Non-pigmented ciliary epithelial cell (primary cell): Measurements from ENCODE around the gene SNX6.
"Not testable (repeated sequence)": the region's sequence is repeated elsewhere in the genome, so short reads cannot be mapped to it uniquely, and the experiment has no call there.

Experiments
- DNase-seq: peaks from one replicate; pipeline ENCODE4 v3.0.0-alpha.2; 2010; ENCODE audit warnings: low read depth

SNX6 gene

DNA sequence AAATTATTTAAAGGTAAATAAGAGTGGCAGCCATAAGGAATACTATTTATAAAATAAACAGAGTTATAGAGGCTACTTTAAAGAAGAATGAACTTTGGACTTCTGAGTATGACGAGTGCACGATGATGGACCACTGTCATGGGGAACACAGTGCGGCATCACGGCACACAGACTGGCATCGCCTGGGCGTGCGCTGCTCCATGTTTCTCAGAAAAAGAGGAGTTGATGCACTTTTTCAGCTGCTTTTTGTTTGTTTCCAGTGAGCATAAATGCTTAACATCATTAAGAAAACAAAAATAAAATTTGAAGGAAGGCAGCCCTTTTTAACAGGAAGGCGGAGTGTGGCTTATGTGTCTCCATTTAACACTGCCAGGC is 67.2 kb downstream of the SNX6 start:
- no peak for DNase-seq

DNA sequence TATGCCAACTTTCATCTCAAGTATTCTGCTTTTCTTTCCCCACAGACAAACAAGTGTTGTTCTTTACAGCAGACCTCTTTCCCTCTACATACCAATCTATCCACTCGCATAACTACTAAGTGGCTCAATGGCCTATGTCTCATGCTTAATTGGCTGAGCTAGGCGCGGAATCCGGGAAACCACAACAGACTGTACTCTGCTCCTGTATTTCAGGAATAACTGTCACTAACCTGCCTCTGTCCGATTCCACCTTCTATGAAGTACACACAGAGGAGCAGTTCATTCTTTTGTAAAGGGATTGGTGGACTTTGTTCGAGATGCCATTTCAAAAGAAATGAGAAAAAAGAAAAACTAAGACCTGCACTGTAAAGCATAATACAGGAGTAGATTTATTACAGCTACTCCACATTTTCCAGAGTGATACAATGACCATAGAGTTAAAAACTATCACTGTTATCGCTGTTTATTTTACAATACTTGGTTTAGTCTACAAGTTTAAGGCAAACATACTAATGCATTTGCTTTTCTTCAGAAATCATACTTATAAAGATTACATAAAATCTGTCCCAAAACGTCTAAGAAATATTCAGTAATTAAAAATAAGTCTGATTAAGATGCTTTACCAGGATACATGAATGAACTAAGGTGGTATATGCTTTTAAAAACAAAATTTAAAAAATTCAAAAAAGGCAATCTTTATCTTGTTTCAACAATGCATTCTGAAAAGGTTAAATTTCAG is 67.7 kb downstream of the SNX6 start:
- not testable (repeated sequence) for DNase-seq

DNA sequence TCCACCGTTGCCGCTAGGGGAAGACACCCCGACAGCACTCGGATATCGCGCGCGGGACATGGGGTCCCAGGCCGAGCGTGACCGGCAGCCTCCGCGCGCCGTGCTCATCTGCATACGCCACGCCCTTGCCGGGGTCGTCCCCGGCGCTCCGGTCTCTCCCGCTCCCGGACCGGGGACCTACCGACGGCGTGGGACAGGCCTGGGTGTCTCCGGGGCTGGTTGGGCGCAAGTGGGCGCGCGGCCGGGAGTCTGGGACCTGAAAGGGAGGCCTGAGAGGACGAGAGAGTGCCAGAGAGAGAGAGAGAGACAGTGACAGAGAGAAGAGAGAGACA is 73.5 kb downstream of the SNX6 start:
- DNase-seq = not testable (repeated sequence)

DNA sequence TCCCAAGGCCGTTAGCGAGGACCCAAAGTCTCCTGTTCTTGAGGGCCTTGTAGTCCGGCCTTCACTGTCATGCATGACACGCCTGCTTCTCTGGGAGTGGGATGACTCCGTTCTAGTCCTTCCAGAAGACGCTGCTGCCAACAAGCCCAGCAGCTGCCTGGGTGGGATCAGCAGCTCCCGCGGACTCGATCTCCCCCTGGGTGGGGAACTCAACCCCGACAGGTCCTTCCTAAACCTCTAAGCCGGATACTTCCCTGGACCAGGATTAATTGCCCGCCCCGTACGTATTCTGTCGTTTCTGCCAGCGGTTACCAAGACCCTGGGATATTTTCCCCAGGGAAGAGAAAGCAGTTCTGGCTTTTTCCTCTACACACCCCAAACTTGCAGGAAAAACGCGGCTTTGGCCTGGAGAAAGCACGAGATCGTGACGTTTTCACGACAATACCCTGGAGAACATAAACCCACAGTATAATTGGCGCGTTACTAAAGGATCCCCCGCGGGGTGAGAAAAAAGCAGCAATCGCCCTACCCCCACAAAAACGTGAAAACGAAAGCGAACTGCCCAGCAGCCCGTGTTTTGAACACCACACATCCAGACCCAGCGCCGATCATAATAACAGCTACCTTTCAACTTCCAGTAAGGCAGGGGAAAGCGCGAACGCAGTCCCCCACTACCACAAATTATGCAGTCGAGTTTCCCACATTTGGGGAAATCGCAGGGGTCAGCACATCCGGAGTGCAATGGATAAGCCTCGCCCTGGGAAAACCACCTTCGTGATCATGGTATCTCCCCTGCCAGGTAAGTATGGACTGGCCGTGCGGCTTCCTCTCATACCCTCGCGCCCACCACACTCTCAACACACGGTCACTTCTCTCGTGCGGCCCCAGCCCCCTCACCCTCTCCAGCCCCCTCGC is 74.1 kb downstream of the SNX6 start:
- DNase-seq = not testable (repeated sequence)

DNA sequence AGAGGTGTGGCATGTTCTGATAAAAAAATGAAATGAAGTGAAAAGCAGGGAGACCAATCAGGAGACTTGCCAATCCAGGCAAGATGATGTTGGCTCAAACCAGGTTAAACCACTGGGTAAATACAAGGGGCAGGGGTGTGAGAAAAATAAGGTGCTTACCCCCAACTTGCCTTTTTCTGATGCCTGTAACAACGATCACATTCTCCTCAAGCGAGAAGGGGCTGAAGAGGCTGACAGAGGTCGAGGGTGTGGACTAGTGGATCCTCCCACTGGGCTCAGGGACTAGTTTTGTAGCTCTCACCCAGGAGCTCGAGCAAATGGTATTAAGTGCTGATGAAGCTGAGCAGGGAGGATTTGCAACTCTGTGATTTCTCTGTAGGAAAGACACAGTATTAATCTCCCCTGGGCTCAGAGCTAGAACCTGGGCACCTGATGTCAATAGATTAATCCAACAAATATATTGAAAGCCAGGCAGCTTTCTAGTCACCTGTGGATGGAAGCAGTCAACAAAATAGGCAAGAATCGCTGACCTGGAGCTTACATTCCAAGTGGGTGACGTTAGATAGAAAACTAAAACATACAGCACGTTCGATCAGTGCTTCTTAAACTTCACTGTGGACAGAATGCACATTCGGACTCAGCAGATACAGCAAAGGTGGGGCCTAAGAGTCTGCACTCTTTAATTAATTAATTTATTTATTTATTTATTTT is 75.3 kb downstream of the SNX6 start:
- no peak for DNase-seq

DNA sequence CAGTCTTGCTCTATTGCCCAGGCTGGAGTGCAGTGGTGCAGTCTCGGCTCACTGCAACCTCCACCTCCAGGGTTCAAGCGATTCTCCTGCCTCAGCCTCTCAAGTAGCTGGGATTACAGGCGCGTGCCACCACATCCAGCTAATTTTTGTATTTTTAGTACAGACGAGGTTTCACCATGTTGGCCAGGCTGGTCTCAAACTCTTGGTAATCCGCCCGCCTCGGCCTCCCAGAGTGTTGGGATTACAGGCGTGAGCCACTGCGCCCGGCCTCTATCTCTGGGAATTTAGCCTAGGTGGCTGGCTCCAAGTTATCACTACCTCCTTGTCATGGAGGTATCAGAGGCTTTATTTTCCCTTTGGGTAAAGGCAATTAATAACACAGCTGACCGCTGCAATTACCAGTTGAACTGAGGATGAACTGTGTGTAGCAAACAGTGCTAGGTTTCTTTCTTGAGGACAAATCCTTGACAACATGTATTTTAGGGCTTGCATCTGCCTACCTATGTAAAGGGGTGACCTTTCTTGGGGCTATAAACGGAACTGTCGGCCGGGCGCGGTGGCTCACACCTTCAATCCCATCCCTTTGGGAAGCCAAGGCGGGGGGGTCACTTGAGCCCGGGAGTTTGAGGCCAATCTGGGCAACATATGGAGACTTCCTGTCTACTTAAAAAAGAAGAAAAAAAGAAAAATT is 80.5 kb downstream of the SNX6 start:
- not testable (repeated sequence) for DNase-seq

DNA sequence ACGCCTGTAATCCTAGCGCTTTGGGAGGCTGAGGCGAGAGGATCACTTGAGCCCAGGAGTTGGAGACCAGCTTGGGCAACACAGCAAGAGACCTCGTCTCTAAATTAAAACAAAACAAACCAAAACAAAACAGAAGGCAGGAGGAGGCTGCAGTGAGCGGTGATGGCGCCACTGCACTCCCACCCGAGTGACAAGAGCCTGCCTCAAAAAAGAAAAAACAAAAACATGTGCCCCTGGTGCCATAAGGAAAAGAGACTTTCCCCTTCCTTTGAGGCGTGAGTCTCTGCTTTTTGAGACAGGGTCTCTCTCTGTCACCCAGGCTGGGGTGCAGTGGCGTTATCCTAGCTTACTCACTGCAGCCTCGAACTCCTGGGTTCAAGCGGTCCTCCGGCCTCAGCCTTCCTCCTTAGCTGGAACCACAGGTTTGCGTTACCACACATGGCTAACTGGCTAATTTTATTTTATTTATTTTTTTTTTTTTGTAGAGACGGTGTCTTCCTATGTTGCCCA is 81.4 kb downstream of the SNX6 start:
- no peak for DNase-seq

DNA sequence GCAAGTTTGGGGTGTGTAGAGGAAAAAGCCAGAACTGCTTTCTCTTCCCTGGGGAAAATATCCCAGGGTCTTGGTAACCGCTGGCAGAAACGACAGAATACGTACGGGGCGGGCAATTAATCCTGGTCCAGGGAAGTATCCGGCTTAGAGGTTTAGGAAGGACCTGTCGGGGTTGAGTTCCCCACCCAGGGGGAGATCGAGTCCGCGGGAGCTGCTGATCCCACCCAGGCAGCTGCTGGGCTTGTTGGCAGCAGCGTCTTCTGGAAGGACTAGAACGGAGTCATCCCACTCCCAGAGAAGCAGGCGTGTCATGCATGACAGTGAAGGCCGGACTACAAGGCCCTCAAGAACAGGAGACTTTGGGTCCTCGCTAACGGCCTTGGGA is 82.8 kb downstream of the SNX6 start:
- not testable (repeated sequence) for DNase-seq

DNA sequence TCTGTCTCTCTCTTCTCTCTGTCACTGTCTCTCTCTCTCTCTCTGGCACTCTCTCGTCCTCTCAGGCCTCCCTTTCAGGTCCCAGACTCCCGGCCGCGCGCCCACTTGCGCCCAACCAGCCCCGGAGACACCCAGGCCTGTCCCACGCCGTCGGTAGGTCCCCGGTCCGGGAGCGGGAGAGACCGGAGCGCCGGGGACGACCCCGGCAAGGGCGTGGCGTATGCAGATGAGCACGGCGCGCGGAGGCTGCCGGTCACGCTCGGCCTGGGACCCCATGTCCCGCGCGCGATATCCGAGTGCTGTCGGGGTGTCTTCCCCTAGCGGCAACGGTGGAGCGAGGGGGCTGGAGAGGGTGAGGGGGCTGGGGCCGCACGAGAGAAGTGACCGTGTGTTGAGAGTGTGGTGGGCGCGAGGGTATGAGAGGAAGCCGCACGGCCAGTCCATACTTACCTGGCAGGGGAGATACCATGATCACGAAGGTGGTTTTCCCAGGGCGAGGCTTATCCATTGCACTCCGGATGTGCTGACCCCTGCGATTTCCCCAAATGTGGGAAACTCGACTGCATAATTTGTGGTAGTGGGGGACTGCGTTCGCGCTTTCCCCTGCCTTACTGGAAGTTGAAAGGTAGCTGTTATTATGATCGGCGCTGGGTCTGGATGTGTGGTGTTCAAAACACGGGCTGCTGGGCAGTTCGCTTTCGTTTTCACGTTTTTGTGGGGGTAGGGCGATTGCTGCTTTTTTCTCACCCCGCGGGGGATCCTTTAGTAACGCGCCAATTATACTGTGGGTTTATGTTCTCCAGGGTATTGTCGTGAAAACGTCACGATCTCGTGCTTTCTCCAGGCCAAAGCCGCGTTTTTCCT is 83.4 kb downstream of the SNX6 start:
- not testable (repeated sequence) for DNase-seq

DNA sequence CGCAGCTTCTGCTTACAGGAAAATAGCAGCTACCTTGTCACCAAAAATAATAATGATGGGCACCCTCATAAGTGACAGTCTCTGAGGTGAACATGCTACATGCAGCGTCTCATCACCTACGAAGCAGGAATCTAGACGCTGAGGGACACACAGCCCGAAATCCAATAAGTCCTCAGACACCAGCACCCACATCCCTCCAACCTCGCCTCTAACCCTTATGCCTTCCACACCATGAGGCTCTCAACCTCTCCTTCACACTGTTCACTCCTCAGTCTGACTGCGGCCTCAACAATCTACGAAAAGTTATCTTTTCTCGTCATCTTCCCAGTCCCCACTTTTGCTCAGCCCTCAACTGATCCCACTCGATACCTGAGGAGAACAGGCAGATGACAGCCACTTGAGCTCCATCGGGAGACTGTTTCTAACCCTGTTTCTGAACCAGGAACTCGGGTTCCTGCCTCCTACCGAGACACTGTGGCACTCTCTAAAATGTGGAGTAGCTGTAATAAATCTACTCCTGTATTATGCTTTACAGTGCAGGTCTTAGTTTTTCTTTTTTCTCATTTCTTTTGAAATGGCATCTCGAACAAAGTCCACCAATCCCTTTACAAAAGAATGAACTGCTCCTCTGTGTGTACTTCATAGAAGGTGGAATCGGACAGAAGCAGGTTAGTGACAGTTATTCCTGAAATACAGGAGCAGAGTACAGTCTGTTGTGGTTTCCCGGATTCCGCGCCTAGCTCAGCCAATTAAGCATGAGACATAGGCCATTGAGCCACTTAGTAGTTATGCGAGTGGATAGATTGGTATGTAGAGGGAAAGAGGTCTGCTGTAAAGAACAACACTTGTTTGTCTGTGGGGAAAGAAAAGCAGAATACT is 89.5 kb downstream of the SNX6 start:
- DNase-seq = not testable (repeated sequence)

DNA sequence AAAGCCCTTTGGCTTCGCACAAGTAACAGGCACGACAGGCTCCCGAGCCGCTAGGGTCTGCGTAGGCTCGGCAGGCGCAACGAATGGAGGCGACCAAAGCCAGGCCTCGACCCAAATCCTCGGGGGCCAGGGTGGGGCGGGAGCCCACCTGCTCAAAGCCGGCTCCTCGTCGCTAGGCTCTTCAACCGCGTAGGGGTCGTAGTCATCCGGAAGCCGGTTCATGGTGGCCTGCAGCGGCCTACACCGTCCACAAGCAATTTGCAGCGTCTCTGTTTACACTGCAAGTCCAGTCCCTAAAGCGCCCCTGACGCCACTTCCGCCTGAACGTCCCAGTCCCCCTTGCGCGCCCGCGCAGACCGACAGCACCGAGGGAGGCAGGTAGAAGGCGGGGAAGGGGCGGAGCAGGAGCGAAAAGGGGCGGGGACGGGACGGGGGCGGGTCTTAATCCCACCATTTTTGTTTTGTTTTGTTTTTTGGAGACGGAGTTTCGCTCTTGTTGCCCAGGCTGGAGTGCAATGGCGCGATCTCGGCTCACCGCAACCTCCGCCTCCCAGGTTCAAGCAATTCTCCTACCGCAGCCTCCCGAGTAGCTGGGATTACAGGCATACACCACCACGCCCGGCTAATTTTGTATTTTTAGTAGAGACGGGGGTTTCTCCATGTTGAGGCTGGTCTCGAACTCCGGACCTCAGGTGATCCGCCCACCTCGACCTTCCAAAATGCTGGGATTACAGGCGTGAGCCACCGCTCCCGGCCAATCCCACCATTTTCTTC is 90.4 kb downstream of the SNX6 start, which contains the start of gene EAPP:
EAPP (minus strand) TSS at position 295 of the 774 bp plus-strand sequence; CDS start at position 222, 73 bp downstream.
- DNase-seq = peak; percentile 87

DNA sequence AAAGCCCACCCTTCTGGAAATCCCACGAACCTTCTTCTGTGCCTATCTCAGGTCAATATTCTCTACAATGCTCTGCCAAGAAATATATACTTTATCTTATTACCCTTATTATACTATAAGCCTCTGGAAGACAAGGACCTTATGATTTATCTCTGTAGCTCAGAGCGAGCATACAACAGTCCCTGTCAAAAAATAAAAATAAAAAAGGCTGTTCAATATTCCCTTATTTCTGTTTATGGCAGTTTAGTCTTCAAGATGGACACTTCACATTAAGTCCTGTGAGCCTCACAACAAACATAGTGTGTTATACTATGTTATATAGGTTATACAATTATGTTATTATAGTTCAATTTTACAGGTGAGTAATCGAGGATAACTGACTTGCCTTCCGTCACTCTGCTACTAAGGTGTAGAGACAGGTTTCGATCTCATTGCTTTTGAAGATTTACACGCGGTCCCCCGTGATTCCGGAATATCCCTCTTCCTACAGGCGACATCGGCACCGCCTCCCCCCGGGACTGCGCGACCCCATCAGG is 91.0 kb downstream of the SNX6 start:
- no peak for DNase-seq

DNA sequence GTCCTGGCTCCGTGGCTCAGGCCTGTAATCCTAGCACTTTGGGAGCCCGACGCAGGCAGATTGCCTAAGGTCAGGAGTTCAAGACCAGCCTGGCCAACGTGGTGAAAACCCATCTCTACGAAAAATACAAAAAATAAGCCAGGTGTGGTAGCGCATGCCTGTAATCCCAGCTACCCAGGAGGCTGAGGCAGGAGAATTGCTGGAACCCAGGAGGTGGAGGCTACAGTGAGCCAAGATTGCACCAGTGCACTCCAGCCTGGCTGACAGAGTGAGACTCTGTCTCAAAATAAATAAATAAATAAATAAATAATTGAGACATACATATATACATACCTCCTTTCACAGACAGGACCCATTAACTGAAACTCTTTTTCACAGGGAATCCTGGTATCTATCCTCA is 91.9 kb downstream of the SNX6 start:
- not testable (repeated sequence) for DNase-seq

DNA sequence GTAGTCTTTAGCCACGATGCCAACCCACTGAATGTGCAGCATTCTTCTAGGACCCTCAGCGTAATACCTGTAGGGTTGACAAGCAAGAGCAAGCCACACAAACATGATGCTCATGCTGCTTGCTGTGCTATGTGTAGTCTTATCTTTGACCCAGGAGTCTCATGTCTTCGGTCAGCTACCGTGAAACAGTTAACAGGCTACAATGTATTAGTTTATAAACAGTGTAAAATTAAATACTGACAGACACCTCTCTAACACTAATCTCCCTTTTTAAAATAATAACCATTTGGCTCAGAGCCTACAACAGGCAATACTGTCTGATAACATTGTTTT is 92.3 kb downstream of the SNX6 start:
- DNase-seq = no peak

DNA sequence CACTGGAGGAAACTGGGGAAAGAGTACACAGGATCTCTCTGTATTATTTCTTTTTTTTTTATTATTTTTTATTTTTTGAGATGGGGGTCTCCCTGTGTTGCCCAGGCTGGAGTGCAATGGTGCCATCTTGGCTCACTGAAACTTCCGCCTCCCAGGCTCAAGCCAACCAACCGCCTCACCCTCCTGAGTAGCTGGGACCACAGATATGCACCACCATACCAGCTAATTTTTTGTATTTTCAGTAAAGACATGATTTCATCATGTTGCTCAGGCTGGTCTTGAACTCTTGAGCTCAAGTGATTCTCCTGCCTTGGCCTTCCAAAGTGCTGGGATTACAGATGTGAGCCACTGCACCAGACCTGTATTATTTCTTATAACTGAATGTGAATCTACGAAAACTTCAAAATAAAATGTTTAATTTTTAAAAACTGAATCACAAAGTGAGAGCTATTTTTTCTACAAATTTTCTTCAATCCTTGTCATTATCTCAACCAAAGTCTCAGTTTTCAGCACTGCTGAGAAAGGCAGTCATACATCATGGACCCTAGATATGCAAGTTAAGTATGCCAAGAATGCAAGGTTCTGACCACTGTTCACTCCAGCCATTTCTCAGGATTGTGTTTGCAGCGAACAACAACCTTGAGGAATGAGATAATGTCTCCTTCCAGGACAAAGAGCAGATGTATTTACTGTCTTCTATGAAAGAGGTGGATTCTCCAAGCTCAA is 92.8 kb downstream of the SNX6 start:
- peak; percentile 84 for DNase-seq

DNA sequence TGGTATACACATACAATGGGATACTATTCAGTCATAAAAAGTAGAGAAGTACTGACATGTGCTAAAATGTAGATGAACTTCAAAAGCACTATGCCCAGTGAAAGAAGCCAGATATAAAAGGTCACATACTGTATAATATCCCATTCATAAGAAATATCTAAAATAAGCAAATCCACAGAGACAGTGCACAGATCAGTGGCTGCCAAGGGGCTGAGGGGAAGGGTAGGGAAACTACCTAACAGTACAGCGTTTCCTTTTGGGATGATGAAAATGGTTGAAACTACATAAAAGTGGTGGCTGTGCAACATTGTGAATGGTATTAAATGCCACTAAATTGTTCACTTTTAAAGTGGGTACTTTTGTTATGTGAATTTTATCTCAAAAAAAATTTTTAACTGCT is 102.4 kb downstream of the SNX6 start:
- no peak for DNase-seq

DNA sequence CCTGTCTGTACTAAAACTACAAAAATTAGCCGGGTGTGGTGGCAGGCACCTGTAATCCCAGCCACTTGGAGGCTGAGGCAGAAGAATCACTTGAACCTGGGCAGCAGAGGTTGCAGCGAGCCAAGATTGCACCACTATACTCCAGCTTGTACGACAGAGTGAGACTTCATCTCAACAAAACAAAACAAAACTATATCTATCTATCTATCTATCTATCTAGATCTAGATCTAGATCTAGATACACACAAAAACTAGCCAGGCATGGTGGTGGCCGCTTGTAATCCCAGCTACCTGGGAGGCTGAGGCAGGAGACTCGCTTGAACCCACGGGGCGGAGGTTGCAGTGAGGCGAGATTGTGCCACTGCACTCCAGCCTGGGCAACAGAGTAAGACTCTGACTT is 105.7 kb downstream of the SNX6 start:
- DNase-seq = not testable (repeated sequence)

DNA sequence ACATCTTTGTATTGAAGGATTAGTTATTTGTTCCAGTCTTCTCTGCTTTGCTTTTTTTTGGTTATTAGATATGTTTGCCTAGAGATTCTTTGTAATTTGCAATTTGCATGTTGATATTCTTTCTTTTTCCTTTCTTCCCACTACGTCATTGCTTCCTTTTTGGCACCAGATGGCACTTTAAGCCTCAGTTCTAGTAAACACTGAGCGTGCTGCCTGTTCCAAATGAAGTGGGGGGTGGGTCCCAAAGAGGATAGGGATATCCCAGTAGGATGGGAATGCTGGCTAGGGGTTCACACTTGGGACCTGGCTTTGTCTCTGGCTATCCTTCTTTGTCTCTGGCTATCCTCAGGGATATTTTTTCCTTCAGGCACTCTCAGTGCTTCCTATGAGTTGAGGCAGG is 107.5 kb downstream of the SNX6 start:
- DNase-seq = no peak
